ENCODE results near the gene LRRC14B.

The LRRC14B gene

GRCh38 chr5:171801-172331, 19.4 kb upstream of the LRRC14B start:
- no peak overlapping the region for H3K4me3 ChIP-seq (ENCODE audit: low read length)
- no peak for DNase-seq (ENCODE audit: low read depth, low spot score)

- no peak for DNase-seq (ENCODE audit: low read depth, low spot score)
These were observed 18.9 kb upstream of the LRRC14B start for GRCh38 chr5:172421-172820.

GRCh38 chr5:172841-173251, 18.4 kb upstream of the LRRC14B start:
- DNase-seq (ENCODE audit: low read depth, low spot score): no peak
- H3K4me3 ChIP-seq (ENCODE audit: low read length): no peak overlapping the region

More at GRCh38 chr5:172421-172820, 18.9 kb upstream of the LRRC14B start:
- H3K4me3 ChIP-seq (ENCODE audit: low read length): no peak overlapping the region

DNA sequence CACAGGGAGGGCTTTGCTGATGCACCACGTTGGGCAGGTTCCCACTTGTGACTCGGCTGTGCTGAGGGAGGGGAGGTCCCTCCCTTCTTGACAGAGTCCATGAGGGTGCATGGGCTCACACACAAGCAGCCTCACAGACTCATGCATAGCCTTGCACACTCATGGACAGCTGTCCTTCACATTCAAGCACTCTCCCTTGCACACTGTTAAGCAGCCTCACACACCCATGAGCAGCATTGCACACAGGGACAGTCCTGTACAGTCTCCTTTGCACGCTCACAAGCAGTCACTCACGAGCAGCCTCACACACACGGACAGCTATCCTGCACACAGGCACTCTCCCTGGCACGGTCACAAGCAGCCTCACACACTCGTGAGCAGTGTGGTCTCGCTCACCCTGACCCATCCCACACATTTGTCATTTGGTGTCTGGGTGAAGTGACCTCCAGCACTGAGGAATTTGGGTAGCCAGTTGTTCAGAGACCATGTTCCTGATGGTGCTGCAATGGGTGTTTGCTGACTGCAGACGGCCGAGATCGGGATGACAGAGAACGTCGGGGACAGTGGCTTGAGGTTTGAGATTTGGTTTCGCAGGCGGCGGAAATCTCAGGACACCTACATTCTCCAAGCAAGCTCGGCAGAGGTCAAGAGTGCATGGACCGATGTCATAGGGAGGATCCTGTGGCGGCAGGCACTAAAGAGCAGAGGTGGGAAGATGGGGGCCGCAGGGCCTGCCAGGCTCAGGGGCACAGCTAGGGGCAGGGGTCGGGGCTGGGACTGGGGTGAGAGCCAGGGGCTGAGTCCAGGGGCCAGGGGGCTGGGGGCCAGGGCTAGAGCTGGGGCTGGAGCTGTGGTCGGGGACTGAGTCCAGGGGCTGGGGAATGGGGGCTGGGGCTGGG, 17.7 kb upstream of the LRRC14B start:
- no peak overlapping the region for H3K4me3 ChIP-seq (ENCODE audit: low read length)
- DNase-seq (ENCODE audit: low read depth, low spot score): no peak

DNA sequence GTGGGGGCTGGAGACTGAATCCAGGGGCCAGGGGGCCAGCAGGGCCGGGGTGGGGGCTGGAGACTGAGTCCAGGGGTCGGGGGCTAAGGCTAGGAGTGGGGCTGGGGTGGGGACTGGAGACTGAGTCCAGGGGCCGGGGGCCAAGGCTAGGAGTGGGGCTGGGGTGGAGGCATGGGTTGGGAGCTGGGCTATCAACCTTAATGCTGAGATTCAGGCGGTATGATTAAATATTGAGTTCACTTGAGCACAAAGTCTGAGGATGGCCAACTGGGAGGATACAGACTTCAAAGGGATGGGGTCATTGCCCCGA, 17.0 kb upstream of the LRRC14B start:
- DNase-seq (ENCODE audit: low read depth, low spot score): no peak
- no peak overlapping the region for H3K4me3 ChIP-seq (ENCODE audit: low read length)

GRCh38 chr5:174876-175465, 16.3 kb upstream of the LRRC14B start:
- H3K4me3 ChIP-seq (ENCODE audit: low read length): no peak overlapping the region
- no peak for DNase-seq (ENCODE audit: low read depth, low spot score)

GRCh38 chr5:176296-176823, 14.9 kb upstream of the LRRC14B start:
- no peak overlapping the region for H3K4me3 ChIP-seq (ENCODE audit: low read length)
- DNase-seq (ENCODE audit: low read depth, low spot score): no peak

DNA sequence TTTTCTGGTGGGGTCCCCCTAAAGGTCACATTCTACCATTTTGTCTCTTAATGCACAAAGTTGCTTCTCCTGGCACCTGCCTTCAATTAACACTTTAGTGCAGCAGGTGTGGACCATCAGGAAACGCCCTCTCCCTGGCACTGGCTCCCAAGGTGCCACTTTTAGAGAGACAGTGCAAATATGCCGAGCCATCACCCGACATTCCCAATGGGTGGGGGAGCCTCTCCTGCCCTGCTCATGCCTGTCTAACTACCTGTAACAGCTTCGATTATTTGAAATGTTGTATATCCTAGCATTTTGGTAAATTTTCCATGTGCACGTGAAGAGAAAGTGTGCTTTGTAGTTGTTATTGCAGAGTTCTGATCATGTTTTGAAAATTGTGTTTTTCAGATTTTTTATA, 13.2 kb upstream of the LRRC14B start:
- H3K4me3 ChIP-seq (ENCODE audit: low read length): no peak overlapping the region
- no peak for DNase-seq (ENCODE audit: low read depth, low spot score)

DNA sequence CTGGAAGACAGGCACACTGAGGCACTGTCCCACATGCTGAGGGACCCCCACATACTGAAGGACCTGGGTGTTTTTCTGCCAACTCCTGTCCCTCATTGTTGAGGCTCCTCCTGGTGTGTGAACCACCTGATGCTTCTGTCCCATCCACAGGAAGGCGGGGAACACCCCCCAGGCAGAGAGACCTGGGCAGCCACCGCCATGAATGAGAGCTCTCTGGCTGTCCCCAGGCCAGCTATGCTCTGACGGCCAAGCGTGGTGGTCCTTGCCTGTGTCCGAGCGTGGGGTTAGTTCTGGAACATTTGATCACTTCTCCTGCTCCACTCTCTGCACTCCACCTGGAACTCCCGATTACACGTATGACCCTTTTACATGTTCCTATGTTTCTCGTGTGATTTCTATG, 11.9 kb upstream of the LRRC14B start:
- no peak for DNase-seq (ENCODE audit: low read depth, low spot score)
- H3K4me3 ChIP-seq (ENCODE audit: low read length): no peak overlapping the region

DNA sequence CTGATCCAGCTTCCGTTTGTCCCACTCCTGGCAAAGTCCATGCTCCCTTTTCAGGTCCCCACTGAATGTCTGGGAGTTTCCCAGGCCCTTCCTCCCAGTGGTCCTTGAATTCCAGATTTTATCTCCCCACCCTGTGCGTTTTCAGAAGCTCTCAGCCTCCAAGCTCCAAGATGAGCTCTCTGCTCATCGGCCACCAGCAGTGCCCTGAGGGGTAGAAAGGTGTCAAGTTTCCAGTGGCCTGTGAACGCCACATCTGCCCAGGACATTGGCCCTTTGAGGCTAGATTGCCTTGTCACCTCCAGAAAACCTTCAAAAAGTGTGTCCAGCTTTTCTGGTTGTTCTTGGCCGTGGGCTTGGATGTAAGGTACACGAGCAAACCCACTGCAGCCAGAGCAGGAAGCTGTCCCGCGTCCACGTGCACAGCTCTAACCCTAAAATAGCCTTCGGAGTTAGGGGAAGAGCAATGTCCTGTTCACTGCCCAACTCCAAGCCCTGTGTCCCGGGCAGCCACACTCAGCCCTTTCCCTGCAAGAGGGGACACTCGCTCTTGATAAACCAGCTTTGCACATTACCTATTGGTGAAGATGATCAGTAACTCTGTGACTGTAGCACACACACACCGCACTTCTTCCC, 10.9 kb upstream of the LRRC14B start:
- H3K4me3 ChIP-seq (ENCODE audit: low read length): no peak overlapping the region
- DNase-seq (ENCODE audit: low read depth, low spot score): no peak

DNA sequence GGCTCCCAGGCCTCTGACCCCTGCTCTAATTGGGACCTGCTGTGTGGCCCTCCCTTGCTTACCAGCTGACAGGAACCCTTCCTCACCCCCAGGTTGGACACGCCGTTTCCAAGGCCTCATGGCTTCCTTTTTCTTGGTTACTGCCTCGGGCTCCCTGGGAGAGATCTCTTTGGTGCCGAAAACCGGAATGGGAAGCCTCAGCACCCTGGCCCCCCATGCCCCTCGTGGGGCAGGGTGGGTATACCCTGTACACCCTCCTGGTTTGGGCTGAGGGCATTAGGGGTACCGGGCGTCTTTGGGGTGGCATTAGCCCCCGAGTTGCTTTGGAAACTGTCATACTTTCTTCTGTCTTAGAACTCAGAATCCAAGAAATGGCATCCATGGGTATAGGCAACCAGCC, 10.1 kb upstream of the LRRC14B start:
- no peak for DNase-seq (ENCODE audit: low read depth, low spot score)
- no peak overlapping the region for H3K4me3 ChIP-seq (ENCODE audit: low read length)

- DNase-seq (ENCODE audit: low read depth, low spot score): no peak
- no peak overlapping the region for H3K4me3 ChIP-seq (ENCODE audit: low read length)
These were observed 9.7 kb upstream of the LRRC14B start for GRCh38 chr5:181566-181965.

- no peak overlapping the region for H3K4me3 ChIP-seq (ENCODE audit: low read length)
These were observed 9.2 kb upstream of the LRRC14B start for GRCh38 chr5:182126-182525.

DNA sequence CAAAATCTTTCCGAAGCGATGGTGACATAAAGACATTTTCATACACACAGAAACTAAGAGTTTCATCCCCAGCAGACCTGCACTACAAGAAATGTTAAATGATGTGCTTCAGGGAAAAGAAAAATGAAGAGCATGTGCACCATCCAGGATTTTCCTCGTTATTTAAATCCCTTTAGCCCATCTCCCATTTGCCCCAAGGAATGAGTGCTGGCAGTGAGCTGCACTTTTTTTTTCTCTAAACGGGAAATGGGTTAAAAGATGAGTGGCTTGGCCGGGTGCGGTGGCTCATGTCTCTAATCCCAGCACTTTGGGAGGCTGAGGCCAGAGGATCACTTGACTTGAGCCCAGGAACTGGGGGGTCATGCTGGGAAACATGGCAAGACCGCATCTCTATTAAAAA, 6.8 kb upstream of the LRRC14B start:
- no peak overlapping the region for H3K4me3 ChIP-seq (ENCODE audit: low read length)
- DNase-seq (ENCODE audit: low read depth, low spot score): no peak

More at GRCh38 chr5:182126-182525, 9.2 kb upstream of the LRRC14B start:
- DNase-seq (ENCODE audit: low read depth, low spot score): no peak

DNA sequence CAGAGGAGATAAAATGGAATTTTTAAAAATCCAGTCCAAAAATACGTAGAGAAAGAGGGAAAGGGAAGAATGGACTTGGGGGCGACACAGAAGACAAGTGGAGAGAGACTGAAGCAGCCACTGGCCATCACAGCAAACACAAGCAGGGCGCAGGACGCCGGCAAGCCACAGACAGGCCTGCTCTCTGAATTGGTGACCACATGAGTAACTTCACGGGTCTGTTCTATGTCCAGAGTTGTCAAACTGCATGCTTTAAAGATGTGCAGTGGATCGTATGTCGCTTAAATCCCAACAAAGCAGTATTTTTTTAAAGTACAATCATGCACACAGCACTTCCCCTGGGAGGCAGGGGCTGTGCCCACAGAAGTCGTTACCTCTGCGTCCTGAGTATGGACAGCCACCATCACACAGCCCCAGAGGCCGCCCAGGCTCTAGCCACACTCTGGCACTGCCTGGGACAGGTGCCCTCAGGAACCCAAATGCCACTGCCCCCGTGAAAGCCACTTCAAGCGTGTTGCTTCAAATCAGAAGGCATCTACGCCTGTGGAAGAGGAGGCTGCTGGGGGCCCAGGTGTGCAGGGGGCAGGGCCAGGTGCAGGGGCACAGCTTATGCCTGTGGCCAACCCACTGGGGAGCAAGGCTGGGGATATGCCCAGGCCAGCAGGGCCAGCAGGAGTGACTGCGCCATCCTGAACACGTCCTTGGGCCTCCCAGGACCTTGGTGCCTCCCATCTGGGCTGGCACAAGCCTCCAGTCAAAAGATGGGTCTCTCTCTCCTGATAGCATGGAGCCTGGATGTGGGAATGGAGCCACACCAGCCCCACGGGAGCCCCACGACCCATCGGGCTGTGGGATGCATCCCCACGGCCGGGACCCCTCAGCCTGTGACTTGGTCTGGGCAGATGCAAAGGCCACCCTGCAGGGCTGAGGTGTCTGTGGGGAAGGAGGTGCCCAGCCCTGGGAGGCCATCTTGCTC, 5.9 kb upstream of the LRRC14B start:
- no peak for DNase-seq (ENCODE audit: low read depth, low spot score)
- H3K4me3 ChIP-seq (ENCODE audit: low read length): no peak overlapping the region

DNA sequence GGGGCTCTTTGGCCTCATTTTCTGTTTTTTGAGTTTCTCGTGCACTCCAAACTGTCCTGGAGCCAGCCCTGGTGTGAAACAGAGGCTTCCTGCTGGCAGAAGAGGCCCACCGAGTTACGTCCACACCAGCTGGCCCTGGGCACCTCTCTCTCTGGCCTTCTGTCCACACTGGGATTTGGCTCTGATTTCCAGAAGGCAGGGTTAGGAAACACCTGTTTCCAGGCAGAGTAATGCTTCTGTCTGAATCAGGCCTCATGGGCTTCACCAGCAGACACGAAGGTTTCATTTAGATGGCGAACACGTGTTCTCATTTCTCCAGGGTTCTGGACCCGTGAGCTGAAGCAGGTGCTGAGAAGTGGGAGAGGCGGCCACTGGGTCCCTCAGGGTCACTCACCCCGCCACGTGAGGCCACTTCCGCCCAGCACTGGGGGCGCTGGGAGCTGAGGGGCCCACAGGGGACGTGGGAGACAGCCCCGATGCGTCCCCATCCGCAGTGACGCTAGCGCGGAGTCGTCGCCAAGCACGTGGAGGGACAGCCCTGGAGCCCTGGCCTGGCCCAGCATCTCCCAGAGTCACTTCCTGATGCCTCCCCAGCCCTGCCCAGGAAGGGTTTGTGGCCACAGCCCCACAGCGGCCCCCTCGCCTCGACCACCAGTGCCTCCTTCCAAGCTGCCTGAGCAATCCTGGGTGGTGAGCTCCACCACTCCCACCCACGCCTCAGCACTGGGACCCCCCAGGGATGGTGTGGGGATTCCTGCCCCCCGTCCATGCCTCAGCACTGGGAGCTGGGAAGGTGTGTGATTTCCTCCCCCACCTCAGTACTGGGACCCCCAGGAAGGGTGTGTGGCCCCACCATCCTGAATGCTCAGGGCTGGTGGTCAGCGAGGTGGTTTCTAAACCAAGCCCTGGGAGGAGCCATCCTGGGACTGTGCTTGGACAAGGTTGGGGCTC, 4.9 kb upstream of the LRRC14B start:
- H3K4me3 ChIP-seq (ENCODE audit: low read length): no peak overlapping the region
- DNase-seq (ENCODE audit: low read depth, low spot score): no peak

- H3K4me3 ChIP-seq (ENCODE audit: low read length): no peak overlapping the region
- no peak for DNase-seq (ENCODE audit: low read depth, low spot score)
These were observed 4.3 kb upstream of the LRRC14B start for GRCh38 chr5:187042-187431.

Measured in Jurkat, Clone E6-1 (cell line).